Measurements from ENCODE around the gene NCOA7.
A peak's percentile ranks its signal among the peaks of the same experiment; 100 is the strongest.

NCOA7 gene

DNA sequence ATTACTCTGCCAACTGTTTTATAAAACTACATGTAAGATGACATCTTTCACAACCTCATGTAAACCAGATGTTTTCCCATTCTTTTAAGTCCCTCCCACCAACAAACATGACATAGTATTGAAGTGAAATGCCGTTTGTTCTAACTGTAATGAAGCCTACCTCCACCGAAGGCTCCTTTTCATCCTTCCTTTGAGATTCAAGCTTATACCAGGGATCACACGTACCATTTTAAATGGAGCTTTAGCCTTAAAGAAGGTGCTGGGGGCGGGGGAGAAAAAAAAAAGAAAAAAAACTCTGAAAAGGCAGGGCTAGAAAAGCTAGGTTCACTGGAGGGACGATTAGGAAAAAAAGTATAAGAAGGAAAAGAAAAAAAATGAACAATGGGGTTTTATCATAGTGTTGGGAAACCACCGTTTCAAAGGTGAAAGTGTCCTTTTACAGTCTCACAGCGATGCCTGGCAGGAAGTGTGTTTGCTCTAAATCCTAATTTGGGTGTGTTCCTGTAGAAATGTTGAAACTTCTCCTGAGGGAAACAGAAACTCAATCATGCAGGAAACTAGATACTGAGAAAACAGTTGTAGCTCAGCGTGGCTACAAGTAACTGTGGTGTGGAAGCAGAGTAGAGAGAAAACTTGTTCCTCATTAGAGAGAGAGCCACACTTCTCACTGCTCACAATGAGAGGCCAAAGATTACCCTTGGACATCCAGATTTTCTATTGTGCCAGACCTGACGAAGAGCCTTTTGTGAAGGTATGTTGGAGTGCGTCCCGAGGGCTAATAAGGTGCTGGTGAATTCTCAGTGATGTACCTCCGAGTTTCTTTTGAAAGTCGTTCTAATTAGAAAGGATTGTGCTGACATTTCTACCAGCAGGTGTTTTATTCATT lies 128.2 kb downstream of the NCOA7 start:
- DNase-seq (ENCODE audit: insufficient read length, low spot score) (peak; percentile 17), FAIRE-seq (peak; percentile 99)
- TF ChIP-seq TAF1 (IDR thresholded peaks at IDR 0.05; ENCODE audit: low read depth, low read length) (peak; percentile 78; the same call in 1 of the 2 replicates), SPI1 (IDR thresholded peaks at IDR 0.05; ENCODE audit: low read depth, low read length) (0 out of 2 replicates have a peak, but pooled peaks have one; percentile 11), POU2F2 (IDR thresholded peaks at IDR 0.05; ENCODE audit: low read depth, low read length) (peak; percentile 69), POLR2AphosphoS5 (IDR thresholded peaks at IDR 0.05; ENCODE audit: low read depth, low read length) (peak; percentile 94), POLR2A (IDR thresholded peaks at IDR 0.05; ENCODE audit: low read depth, low read length) (peak; percentile 93), PAX5 (IDR thresholded peaks at IDR 0.05; ENCODE audit: insufficient read depth, low read length, severe bottlenecking) (no peak)

GRCh38 chr6:125919618-125920017 lies 128.9 kb downstream of the NCOA7 start:
- FAIRE-seq (no peak), DNase-seq (ENCODE audit: insufficient read length, low spot score) (no peak)
- TF ChIP-seq POLR2AphosphoS5 (IDR thresholded peaks at IDR 0.05; ENCODE audit: low read depth, low read length) (no peak), SPI1 (IDR thresholded peaks at IDR 0.05; ENCODE audit: low read depth, low read length) (no peak), PAX5 (IDR thresholded peaks at IDR 0.05; ENCODE audit: insufficient read depth, low read length, severe bottlenecking) (no peak), POLR2A (IDR thresholded peaks at IDR 0.05; ENCODE audit: low read depth, low read length) (no peak), POU2F2 (IDR thresholded peaks at IDR 0.05; ENCODE audit: low read depth, low read length) (no peak), TAF1 (IDR thresholded peaks at IDR 0.05; ENCODE audit: low read depth, low read length) (no peak)

DNA sequence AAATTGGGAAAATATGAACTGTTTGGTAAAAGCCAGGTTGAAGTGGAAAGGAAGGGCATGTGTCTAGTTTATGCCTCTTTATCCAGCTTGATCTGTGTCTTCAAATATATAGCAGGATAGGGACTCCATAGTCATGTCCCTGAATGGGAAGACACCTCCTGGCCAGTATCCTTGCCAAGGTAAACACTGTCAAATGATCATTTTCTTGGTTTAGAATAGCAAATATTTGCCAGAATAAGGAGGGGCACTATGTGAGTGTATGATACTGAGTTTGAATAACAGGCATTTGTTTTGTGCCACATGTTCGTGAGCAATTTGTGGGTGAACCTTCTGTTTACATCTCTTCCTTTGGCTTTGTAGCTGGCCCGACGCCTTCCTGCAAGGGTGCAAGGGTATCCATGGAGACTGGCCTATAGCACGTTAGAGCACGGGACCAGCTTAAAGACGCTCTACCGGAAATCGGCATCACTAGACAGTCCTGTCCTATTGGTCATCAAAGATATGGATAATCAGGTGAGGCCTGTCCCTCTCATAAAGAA lies 131.6 kb downstream of the NCOA7 start:
- FAIRE-seq (no peak), DNase-seq (ENCODE audit: insufficient read length, low spot score) (no peak)
- TF ChIP-seq POU2F2 (IDR thresholded peaks at IDR 0.05; ENCODE audit: low read depth, low read length) = no peak
- TF ChIP-seq SPI1 (IDR thresholded peaks at IDR 0.05; ENCODE audit: low read depth, low read length) = no peak
- no peak for TF ChIP-seq PAX5 (IDR thresholded peaks at IDR 0.05; ENCODE audit: insufficient read depth, low read length, severe bottlenecking)
- no peak for TF ChIP-seq POLR2A (IDR thresholded peaks at IDR 0.05; ENCODE audit: low read depth, low read length)
- TF ChIP-seq POLR2AphosphoS5 (IDR thresholded peaks at IDR 0.05; ENCODE audit: low read depth, low read length) = no peak
- TF ChIP-seq TAF1 (IDR thresholded peaks at IDR 0.05; ENCODE audit: low read depth, low read length) = no peak

DNA sequence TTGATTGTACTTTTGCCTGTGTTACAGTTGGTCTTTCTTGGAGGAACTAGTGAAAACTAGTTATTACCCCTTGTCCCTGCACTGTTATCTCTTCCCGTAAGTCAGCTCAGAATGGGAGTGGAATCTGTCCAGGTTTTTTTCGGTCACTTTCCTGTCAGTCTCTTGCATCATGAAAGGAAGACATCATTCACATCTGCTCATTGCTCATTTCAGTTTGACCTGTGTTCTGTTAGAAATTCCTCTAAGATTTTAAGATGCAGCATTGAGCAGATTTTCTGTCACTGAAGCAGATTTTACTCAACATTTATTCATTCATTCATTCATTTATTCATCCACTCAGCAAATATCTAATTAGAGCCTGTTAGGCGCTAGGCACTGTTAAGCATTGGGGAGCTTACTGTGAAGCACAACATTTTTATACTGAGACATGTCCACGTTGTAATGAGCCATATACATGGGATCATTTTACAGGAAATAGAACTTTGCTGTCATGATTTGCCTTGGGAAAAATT lies 132.7 kb downstream of the NCOA7 start:
- FAIRE-seq (no peak), DNase-seq (ENCODE audit: insufficient read length, low spot score) (no peak)
- TF ChIP-seq POLR2A (IDR thresholded peaks at IDR 0.05; ENCODE audit: low read depth, low read length) = no peak

DNA sequence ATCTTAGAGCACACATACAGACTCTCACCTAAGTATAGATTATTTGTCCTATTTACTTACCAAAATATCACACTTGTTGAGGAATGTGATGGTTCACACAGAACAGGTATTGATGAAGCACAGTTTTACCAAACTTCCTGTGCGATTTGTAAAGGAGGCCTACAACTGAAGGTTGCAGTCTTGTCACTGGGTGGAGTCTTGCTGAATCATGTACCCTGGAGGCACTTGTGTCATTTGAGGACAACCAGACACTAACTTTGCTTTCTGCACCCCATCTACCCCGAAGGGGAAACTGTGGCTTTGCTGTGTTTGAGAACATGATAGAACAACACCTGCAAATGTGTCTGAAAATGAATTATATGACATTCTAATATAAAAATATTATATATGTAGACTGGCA lies 133.4 kb downstream of the NCOA7 start:
- no peak for DNase-seq (ENCODE audit: insufficient read length, low spot score)
- no peak for TF ChIP-seq PAX5 (IDR thresholded peaks at IDR 0.05; ENCODE audit: insufficient read depth, low read length, severe bottlenecking)
- no peak for TF ChIP-seq POLR2A (IDR thresholded peaks at IDR 0.05; ENCODE audit: low read depth, low read length)
- TF ChIP-seq SPI1 (IDR thresholded peaks at IDR 0.05; ENCODE audit: low read depth, low read length) = no peak
- TF ChIP-seq POU2F2 (IDR thresholded peaks at IDR 0.05; ENCODE audit: low read depth, low read length) = no peak
- no peak for TF ChIP-seq POLR2AphosphoS5 (IDR thresholded peaks at IDR 0.05; ENCODE audit: low read depth, low read length)
- TF ChIP-seq TAF1 (IDR thresholded peaks at IDR 0.05; ENCODE audit: low read depth, low read length) = no peak
- FAIRE-seq = no peak

DNA sequence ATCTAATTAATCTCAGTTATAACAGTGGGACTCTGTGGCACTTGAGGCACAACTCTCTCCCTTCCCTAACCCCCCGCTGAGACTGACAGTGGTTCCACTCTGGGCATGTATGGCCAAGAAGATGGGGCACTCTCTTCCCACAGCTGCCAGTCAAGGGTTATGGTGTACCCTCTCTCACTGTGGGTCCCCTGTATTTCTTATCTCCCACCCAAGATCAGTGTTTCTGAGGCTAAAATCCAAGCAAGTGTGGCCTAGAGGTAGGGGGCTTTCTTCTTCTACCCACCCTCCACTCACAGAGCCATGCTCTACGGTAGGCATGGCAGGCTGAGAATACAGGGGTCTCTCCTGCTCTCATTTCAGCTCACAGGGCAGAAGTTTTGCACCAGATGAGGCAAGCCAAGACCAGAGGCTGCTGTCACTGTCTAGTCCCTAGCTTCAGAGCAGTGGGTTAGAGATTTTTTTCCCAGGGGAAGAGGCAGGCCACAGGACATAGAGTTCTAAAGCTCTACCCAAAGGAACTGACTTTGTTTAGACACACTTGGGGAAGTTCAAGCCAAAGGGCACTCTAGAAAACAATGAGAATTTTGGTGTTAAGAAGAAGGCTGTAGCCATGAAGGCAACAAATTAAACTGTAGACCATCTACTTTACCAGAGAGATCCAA lies 134.1 kb downstream of the NCOA7 start:
- FAIRE-seq = no peak
- TF ChIP-seq SPI1 (IDR thresholded peaks at IDR 0.05; ENCODE audit: low read depth, low read length) = no peak
- no peak for TF ChIP-seq PAX5 (IDR thresholded peaks at IDR 0.05; ENCODE audit: insufficient read depth, low read length, severe bottlenecking)
- TF ChIP-seq POLR2AphosphoS5 (IDR thresholded peaks at IDR 0.05; ENCODE audit: low read depth, low read length) = 0 out of 2 replicates have a peak, but pooled peaks have one; percentile 43
- no peak for DNase-seq (ENCODE audit: insufficient read length, low spot score)

DNA sequence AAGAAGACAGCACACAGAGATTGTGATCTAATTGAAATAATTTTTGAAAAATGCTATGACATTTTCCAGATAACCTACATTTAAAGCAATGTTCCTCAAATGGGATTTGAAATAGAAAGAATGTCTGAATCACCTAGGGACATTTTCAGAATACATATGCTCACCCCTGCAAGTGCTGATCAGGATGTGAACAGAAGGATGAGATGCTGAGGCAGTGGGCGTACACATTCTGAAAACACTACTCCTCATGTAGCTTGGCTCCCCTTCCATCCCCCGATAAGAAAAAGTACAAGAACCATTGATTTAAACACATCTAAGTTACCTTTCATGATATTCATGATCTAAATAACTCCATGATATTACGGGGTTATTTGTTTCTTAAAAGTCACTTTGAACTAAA lies 136.0 kb downstream of the NCOA7 start:
- TF ChIP-seq POLR2A (IDR thresholded peaks at IDR 0.05; ENCODE audit: low read depth, low read length) (no peak), SPI1 (IDR thresholded peaks at IDR 0.05; ENCODE audit: low read depth, low read length) (no peak), POU2F2 (IDR thresholded peaks at IDR 0.05; ENCODE audit: low read depth, low read length) (no peak), POLR2AphosphoS5 (IDR thresholded peaks at IDR 0.05; ENCODE audit: low read depth, low read length) (no peak), PAX5 (IDR thresholded peaks at IDR 0.05; ENCODE audit: insufficient read depth, low read length, severe bottlenecking) (no peak), TAF1 (IDR thresholded peaks at IDR 0.05; ENCODE audit: low read depth, low read length) (no peak)
- DNase-seq (ENCODE audit: insufficient read length, low spot score) (no peak), FAIRE-seq (no peak)

DNA sequence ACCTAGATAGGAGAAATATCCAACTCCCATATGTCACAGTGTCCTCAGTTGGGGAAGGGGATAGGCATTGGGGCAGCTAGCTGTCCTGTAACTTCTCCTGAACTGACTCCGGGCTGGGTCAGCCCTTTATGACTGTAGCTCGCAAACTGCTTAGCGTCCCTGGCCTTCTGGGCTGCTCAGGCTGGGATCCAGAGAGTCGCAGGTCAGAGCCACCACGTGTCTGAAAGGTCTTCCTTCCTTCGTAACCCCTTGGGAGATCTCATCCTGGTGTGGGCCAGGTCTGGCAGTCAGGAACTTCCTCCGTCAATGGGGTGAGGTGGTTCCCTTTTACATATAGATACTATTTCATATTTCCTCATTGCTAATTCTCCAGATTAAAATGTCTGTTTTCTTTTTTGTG lies 137.0 kb downstream of the NCOA7 start:
- DNase-seq (ENCODE audit: insufficient read length, low spot score) (no peak), FAIRE-seq (no peak)
- no peak for TF ChIP-seq POLR2AphosphoS5 (IDR thresholded peaks at IDR 0.05; ENCODE audit: low read depth, low read length)
- TF ChIP-seq PAX5 (IDR thresholded peaks at IDR 0.05; ENCODE audit: insufficient read depth, low read length, severe bottlenecking) = no peak
- TF ChIP-seq SPI1 (IDR thresholded peaks at IDR 0.05; ENCODE audit: low read depth, low read length) = no peak
- no peak for TF ChIP-seq POU2F2 (IDR thresholded peaks at IDR 0.05; ENCODE audit: low read depth, low read length)

GRCh38 chr6:125930765-125931418 lies 140.1 kb downstream of the NCOA7 start:
- no peak for TF ChIP-seq TAF1 (IDR thresholded peaks at IDR 0.05; ENCODE audit: low read depth, low read length)
- TF ChIP-seq SPI1 (IDR thresholded peaks at IDR 0.05; ENCODE audit: low read depth, low read length) = no peak
- FAIRE-seq (no peak), DNase-seq (ENCODE audit: insufficient read length, low spot score) (no peak)

All from GM12891 (cell line).